HepG2 (cell line): Measurements from ENCODE around the gene FUBP3.

ENCODE experiments used
- ATRX ChIP-seq: sonication (generic); formaldehyde crosslinking; IDR thresholded peaks from 2 replicates; pipeline ENCODE4 v1.4.0; 2020; ENCODE audit warnings: missing genetic modification reagents, borderline replicate concordance
- CHD4 ChIP-seq: fragments of 200-600 bp; sonication (generic); IDR thresholded peaks from 2 replicates; pipeline ENCODE4 v1.7.0; 2017; ENCODE audit warnings: mild to moderate bottlenecking, low read length, borderline replicate concordance
- FOXK2 ChIP-seq: fragments of 450-650 bp; IDR thresholded peaks from 2 replicates; pipeline ENCODE4 v1.6.1; 2016
- MIER2 ChIP-seq: IDR thresholded peaks from 2 replicates; pipeline ENCODE4 v1.6.1; 2016; ENCODE audit warnings: missing biosample characterization, missing genetic modification reagents
- MLX ChIP-seq: IDR thresholded peaks from 2 replicates; pipeline ENCODE4 v1.6.1; 2016
- NR2C2 ChIP-seq: sonication (generic); formaldehyde crosslinking; IDR thresholded peaks from 2 replicates; pipeline ENCODE4 v1.4.0; 2020; ENCODE audit warnings: missing genetic modification reagents, mild to moderate bottlenecking, moderate library complexity, borderline replicate concordance
- POLR2AphosphoS5 ChIP-seq: IDR thresholded peaks from 2 replicates; pipeline ENCODE4 v1.6.1; 2012; ENCODE audit warnings: low read depth, low read length
- SP4 ChIP-seq: sonication (generic); formaldehyde crosslinking; IDR thresholded peaks from 2 replicates; pipeline ENCODE4 v1.8.1; 2023; ENCODE audit warnings: mild to moderate bottlenecking, missing genetic modification reagents
- ZNF333 ChIP-seq: sonication (generic); formaldehyde crosslinking; IDR thresholded peaks from 2 replicates; pipeline ENCODE4 v1.4.0; 2020; ENCODE audit warnings: mild to moderate bottlenecking, missing genetic modification reagents, borderline replicate concordance
- ZNF337 ChIP-seq: sonication (generic); formaldehyde crosslinking; IDR thresholded peaks from 2 replicates; pipeline ENCODE4 v1.5.1; 2020; ENCODE audit warnings: missing genetic modification reagents, low read depth, mild to moderate bottlenecking, borderline replicate concordance

- TF ChIP-seq POLR2AphosphoS5, result no peak
- no peak for TF ChIP-seq MLX (CRISPR knock-in tag)
- no peak for TF ChIP-seq ATRX (CRISPR knock-in tag)
- no peak for TF ChIP-seq ZNF337
- TF ChIP-seq ZNF333 (CRISPR knock-in tag), result no peak
- no peak for TF ChIP-seq FOXK2
- TF ChIP-seq SP4 (CRISPR knock-in tag), result no peak
- TF ChIP-seq MIER2 (CRISPR knock-in tag), result no peak
- TF ChIP-seq NR2C2, result no peak
- no peak for TF ChIP-seq CHD4
Observed at GRCh38 chr9:130660326-130660682, 80.9 kb downstream of the FUBP3 start.
